ENCODE measurements around the gene LRMDA. TPM values are rescaled to one million over a fixed set of nuclear protein-coding genes. Genes with fewer than 3 reads are reported as not detected.

The LRMDA gene
- total and polyA plus RNA-seq, 12 donors: 30.7 to 132 (median 78.1) TPM

GRCh38 chr10:75681334-75681733 lies 249.9 kb downstream of the LRMDA start:
- intact Hi-C loops (cut with DNase I): no loop called here
- no peak for DNase-seq
- no peak overlapping the region for H3K27ac ChIP-seq
- no peaks in the 10 kb centered on the region for H3K27me3 ChIP-seq
- no peak for TF ChIP-seq POLR2A (IDR thresholded peaks at IDR 0.05)
- no peak for TF ChIP-seq CTCF (IDR thresholded peaks at IDR 0.05)
- no peaks in the 10 kb centered on the region for H3K9me3 ChIP-seq (replicated peaks in 1 of 3)
- no peaks in the 10 kb centered on the region for H3K36me3 ChIP-seq (replicated peaks in 1 of 2)
- no peaks in the 10 kb centered on the region for H3K4me1 ChIP-seq (replicated peaks in 1 of 2)
- 95 to 97% (median 96%) methylated on average over 7 of the region's 7 CpGs for WGBS, 4 donors
- no peak overlapping the region for H3K4me3 ChIP-seq

DNA sequence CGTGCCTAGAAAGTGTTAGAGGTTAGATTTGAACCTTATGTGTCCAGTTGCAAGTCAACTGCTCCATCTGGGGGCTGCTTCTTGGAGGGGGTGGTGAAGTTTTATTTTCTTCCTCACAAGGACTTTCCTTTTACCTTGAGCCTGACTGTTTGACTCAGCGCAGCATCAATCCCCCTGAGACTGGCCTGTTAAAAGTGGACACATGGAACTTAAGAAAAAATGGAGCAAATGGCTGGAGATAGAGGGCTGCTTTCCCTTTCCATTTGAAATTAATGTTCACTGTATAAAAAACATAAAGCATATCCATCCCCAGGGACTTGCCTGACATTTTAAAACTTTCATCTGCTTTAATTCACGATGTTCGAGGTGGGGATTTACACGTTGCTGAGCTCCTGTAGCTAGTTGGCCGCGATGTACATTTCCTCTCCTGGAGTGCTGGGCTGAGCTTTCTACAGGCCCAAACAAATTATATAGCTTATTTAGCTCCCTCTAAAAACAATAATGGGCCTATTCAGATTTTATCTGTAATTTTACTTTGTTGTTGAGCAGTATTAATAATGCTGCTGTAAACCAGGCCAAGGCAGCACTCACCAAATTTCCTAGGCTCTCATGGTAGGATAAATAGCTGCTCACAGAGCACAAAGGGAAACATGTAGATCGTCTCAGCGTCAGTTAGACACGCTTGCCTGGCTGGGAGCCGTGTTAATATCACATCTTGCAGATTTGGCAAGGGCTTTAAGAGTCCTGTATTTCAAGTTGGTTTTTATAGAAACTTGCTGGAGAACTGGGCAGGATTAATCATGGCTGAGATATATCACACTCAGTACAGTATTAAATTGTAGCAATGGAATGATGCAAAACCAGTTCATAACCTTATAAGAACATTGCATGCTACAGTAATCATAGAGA lies 251.5 kb downstream of the LRMDA start:
- H3K27ac ChIP-seq: no peak overlapping the region
- H3K36me3 ChIP-seq (replicated peaks in 1 of 2): no peaks in the 10 kb centered on the region
- H3K27me3 ChIP-seq: no peaks in the 10 kb centered on the region
- no peak for DNase-seq
- intact Hi-C loops (cut with DNase I): no loop called here
- H3K4me1 ChIP-seq (replicated peaks in 1 of 2): no peaks in the 10 kb centered on the region
- no peak for TF ChIP-seq CTCF (IDR thresholded peaks at IDR 0.05)
- TF ChIP-seq POLR2A (IDR thresholded peaks at IDR 0.05): no peak
- WGBS, 4 donors: 86 to 94% (median 91%) methylated on average over 11 of the region's 11 CpGs
- peaks cover 0 to 8% (median 0%) of the 10 kb centered on the region in 3 donors for H3K9me3 ChIP-seq (replicated peaks in 1 of 3)
- H3K4me3 ChIP-seq: no peak overlapping the region

DNA sequence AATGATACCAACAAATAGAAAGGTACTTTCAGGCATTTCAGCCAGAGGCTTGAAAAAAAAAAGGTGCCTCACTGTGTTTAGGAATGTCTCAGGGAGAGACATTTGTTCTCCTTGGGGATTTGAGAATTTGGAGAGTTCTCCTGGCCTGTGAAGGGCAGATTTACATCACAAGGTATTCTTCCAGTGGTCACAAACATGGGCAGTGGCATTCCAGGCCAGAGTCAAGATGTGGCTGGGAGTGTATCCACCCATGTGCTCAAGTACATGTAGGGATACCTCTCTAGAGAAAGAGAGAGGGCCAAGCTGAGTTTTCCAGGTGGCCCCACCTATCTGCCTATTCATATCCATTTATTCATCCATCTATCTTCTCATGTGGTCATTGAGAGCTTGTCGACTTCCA lies 253.8 kb downstream of the LRMDA start:
- TF ChIP-seq CTCF (IDR thresholded peaks at IDR 0.05) (no peak), POLR2A (IDR thresholded peaks at IDR 0.05) (no peak)
- WGBS, 4 donors: 85 to 94% (median 90%) methylated on average over 1 of the region's 1 CpG
- Histone ChIP-seq H3K27ac (no peak overlapping the region), H3K9me3 (replicated peaks in 1 of 3) (peaks cover 0 to 9% (median 0%) of the 10 kb centered on the region in 3 donors), H3K4me1 (replicated peaks in 1 of 2) (no peaks in the 10 kb centered on the region), H3K27me3 (no peaks in the 10 kb centered on the region), H3K4me3 (no peak overlapping the region), H3K36me3 (replicated peaks in 1 of 2) (no peaks in the 10 kb centered on the region)
- DNase-seq: no peak
- intact Hi-C loops (cut with DNase I): no loop called here

DNA sequence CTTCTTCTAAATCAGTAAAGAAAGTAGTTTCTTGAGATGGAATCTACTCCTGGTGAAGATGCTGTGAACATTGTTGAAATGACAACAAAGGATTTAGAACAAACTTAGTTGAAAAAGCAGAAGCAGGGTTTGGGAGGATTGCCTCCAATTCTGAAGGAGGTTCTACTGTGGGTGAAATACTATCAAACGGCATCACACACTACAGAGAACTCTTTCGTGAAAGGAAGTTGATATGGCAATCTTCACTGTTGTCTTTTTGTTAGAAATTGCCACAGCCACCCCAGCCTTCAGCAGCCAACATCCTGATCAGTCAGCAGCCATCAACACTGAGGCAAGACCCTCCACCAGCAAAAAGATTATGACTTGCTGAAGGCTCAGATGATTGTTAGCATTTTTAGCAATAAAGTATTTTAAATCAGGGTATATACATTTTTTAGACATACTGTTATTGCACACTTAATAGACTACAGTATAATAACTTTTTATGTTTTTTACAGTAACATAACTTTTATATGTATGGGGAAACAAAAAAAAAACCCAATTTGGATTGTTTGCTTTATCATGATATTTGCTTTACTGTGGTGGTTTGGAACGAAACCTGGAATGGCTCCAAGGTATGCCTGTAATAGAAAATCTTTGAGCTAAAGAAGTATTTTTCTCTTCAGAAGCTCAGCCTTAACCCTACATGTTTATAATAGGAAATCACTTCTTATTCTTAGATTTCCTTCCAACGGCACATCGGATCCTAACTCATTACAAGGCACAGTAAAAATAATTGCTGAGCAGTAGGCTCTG lies 257.3 kb downstream of the LRMDA start:
- TF ChIP-seq CTCF (IDR thresholded peaks at IDR 0.05): no peak
- no peak for TF ChIP-seq POLR2A (IDR thresholded peaks at IDR 0.05)
- H3K36me3 ChIP-seq (replicated peaks in 1 of 2): no peaks in the 10 kb centered on the region
- H3K27ac ChIP-seq: no peak overlapping the region
- no peak overlapping the region for H3K4me3 ChIP-seq
- H3K4me1 ChIP-seq (replicated peaks in 1 of 2): no peaks in the 10 kb centered on the region
- DNase-seq: no peak
- H3K27me3 ChIP-seq: no peaks in the 10 kb centered on the region
- 67 to 79% (median 72%) methylated on average over 5 of the region's 5 CpGs for WGBS, 4 donors
- H3K9me3 ChIP-seq (replicated peaks in 1 of 3): peaks cover 0 to 9% (median 0%) of the 10 kb centered on the region in 3 donors
- intact Hi-C loops (cut with DNase I): no loop called here

All from adrenal gland (tissue), 12 donors.